OCI-LY7 (cell line): ENCODE measurements around the gene PDLIM3.

ENCODE experiments used
- CTCF ChIP-seq: fragments of 200-600 bp; sonication (generic); conservative IDR thresholded peaks from 2 replicates; pipeline ENCODE4 v1.5.1; 2014; ENCODE audit warnings: mild to moderate bottlenecking, antibody characterized with exemption, low read length, moderate library complexity, mixed read lengths
- EZH2phosphoT487 ChIP-seq: fragments of 200-600 bp; sonication (generic); IDR thresholded peaks from 2 replicates; pipeline ENCODE4 v1.6.1; 2018; ENCODE audit warnings: low read depth, borderline replicate concordance, mild to moderate bottlenecking, mixed run types, antibody characterized with exemption, low read length, moderate library complexity, mixed read lengths

DNA sequence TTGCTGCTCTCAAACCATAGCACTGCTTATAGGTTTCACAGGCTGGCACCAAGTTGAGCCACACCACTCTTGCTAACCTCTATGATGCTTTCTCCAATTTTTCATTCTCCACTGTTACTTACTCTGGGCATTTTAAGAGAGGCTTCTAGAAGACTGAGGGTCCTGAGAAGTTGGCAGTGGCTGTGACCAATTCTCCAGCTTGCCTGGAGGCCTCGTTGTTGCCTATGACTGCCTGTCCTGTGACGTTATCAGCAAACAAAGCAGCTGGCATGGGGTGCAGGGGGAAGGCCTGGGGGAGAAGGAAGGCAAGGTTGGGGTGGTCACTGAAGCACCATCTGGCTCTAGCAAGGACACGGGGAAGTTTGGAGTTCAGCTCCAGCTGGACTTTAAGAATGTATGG is 30.4 kb upstream of the PDLIM3 start:
- no peak for TF ChIP-seq CTCF
- no peak for TF ChIP-seq EZH2phosphoT487
